CD4-positive, alpha-beta T cell treated with Interleukin-17A for 1 hour (primary cell): ENCODE results near the gene AVP.

ENCODE experiments used
- DNase-seq: peaks from one replicate; pipeline ENCODE4 v3.0.0-alpha.2; 2020

Gene AVP

DNA sequence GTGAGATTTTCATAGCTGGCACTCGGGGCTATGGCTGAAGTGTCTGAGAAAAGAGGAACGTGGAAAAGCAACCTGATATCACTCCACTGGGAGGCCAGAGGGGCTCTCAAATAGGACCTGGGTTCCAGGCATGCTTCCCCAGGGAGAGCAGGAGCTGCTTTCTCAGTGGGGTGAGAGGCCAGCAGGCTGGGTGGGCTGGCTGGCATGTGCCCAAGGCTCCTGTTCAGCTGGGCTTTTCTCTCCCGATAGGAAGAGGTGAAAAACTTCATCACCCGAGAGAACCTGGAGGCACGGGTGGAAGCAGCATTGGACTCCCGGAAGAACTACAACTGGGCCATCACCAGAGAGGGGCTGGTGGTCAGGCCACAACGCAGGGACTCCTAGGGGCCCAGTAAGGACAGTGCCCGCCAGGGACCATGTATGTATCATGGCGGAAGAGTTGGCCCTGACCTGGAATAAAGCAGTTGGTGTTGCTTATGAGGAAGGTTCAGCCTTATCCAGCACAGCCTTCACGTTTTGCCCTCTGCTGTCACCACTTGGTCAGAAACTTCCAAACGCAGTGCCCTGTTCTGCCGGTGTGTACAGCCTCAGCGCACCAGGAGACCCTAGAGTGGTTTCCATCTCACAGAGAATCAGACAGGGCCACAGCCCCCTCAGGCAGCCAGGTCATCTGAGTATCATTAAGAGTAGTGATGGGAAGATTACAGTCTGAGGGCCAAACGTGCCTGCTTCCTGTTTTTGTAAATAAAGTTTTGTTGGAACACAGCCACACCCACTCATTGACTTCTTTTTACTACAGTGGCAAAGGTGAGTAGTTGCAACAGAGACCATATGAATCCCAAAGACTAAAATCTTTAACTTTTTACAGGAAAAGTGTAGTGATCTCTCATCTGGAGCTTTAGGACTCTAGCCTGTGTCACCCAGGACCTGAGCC is 36.8 kb downstream of the AVP start:
- no peak for DNase-seq

GRCh38 chr20:3046677-3047462 is 37.7 kb downstream of the AVP start:
- no peak for DNase-seq

DNA sequence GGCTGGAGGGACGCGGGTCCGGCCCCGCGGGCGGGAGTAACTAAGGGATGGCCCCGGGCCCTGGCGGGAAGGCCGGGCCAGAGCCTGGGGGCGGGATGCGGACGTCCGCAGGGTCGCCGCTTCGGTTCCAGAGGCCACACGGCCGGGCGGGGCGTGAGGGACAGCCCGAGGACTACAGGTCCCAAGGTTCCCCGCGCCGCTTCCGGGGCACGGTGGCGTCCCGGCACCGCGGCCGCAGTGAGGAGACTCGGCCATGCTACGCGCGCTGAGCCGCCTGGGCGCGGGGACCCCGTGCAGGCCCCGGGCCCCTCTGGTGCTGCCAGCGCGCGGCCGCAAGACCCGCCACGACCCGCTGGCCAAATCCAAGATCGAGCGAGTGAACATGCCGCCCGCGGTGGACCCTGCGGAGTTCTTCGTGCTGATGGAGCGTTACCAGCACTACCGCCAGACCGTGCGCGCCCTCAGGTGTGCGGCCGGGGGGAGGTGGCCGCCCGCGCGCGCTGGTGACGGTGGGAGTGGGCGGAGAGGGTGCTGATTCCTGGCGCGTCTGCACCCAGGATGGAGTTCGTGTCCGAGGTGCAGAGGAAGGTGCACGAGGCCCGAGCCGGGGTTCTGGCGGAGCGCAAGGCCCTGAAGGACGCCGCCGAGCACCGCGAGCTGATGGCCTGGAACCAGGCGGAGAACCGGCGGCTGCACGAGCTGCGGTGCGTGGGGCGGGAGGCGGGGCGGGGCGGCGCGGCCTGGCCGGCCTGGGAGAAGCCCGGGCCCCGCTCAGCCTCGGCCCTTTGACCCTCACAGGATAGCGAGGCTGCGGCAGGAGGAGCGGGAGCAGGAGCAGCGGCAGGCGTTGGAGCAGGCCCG is 38.5 kb downstream of the AVP start, which contains the start of gene MRPS26:
MRPS26 (plus strand) TSS at position 237 of the 861 bp plus-strand sequence; CDS start at position 254, 17 bp downstream.
- DNase-seq: peak; percentile 75

- peak; percentile 64 for DNase-seq
These were observed 39.3 kb downstream of the AVP start for GRCh38 chr20:3045042-3045815.

DNA sequence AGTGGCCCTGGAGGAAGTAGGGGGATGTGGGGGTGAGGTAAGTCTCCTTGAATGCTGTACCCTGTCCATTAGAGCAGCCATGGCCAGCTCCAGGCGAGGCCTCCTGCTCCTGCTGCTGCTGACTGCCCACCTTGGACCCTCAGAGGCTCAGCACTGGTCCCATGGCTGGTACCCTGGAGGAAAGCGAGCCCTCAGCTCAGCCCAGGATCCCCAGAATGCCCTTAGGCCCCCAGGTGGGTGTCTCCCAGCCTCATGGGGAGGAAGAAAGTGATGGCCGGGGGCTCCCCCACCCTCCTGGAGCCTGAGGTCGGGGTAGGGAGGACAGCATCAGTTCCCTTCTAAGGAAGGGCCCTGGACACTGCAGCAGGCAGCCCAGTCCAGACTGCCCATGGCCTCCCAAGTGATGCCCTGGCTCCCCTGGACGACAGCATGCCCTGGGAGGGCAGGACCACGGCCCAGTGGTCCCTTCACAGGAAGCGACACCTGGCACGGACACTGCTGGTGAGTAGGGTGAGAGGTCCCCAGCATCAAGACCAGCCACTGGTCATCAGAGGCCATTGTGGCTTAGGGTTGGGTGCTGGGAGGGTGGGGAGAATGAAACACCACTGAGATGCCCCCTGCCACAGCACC is 40.1 kb downstream of the AVP start:
- DNase-seq: no peak

GRCh38 chr20:3043322-3043721 is 41.2 kb downstream of the AVP start, which contains the start of gene GNRH2:
TSS of gene GNRH2 (plus strand) at chr20:3043622. CDS start at chr20:3044415, 793 bp downstream.
- DNase-seq: no peak

GRCh38 chr20:3042625-3043024 is 41.9 kb downstream of the AVP start:
- DNase-seq: no peak

- no peak for DNase-seq
These were observed 42.6 kb downstream of the AVP start for GRCh38 chr20:3041854-3042409.

DNA sequence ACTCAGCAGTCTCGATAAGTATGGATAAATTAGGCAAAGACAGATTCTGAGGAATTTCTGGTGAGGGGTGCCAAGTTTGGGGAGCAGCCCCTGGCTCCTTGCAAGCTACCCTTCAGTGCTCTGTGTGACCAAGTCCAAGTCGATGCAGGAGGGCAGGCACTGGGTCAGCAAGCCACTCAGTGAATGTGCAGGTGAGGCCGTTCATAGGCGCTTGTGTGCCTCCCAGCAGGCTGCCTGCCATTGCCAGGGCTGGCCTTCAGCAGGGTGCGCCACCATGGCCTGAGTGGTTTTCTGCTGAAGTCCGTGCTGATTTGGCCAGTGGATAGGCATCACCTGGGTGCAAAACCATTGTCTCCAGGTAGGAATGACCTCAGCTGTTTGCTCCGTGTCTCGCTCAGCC is 44.4 kb downstream of the AVP start:
- no peak for DNase-seq

- DNase-seq: no peak
These were observed 45.1 kb downstream of the AVP start for GRCh38 chr20:3039426-3039825.

DNA sequence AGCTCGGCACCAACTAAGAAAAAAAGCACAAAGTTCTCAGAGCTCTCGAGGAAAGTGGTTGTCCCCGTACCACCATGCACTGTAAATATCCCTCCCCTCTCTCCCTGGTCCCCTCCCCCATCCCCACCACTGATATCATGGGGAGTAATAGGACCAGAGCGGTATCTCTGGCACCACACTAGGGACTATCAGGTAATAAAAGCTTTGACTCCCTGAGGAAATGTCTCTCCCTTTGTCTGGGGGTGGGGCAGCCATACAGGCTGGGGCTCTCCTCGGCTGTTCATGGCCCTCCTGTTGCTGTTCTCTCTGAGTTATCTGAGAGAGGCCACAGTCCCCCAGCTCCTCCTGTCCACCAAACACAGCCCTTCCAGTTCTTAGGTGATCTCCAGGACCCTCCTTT is 46.1 kb downstream of the AVP start:
- DNase-seq: no peak

DNA sequence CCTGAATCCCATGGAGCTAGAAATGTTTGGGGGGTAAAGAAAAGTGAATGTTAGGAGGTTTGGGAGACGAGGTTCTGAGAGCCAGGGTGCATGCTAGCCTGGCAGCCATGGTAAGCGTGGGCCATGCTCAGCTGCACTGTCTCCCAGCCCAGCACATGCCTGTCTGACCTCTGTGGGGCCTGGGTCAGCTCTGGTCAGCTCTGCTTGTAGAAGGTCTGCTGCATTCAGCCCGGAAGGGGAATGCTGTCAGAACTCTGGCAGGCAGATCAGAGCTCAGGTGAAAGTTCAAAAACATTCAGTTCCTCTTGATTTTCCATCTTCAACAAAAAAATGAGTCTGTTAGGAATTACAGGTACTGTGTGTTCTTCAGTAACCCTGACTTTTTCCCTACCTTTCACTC is 46.9 kb downstream of the AVP start:
- DNase-seq: no peak

DNA sequence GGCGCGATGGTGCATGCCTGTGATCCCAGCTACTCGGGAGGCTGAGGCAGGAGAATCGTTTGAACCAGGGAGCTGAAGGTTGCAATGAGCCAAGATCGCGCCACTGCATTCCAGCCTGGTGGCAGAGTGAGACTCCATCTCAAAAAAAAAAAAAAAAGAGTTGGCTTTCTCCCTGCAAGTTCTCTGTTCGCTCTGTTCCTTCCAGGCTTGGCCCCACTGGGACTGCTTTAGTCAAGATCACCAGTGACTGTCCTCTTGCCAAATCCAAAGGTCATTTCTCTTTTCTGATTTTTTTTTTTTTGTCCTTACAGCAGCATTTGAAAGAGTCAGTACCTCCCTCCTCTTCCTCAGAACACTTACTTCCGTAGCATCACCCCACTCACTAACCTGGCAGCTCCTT is 51.9 kb downstream of the AVP start:
- no peak for DNase-seq
